ENCODE data around the gene MPO. TPM values are rescaled to one million over a fixed set of nuclear protein-coding genes. Genes with fewer than 3 reads are reported as not detected.

Gene MPO
- total RNA-seq, 1 donor from 2014 or later: not detected

DNA sequence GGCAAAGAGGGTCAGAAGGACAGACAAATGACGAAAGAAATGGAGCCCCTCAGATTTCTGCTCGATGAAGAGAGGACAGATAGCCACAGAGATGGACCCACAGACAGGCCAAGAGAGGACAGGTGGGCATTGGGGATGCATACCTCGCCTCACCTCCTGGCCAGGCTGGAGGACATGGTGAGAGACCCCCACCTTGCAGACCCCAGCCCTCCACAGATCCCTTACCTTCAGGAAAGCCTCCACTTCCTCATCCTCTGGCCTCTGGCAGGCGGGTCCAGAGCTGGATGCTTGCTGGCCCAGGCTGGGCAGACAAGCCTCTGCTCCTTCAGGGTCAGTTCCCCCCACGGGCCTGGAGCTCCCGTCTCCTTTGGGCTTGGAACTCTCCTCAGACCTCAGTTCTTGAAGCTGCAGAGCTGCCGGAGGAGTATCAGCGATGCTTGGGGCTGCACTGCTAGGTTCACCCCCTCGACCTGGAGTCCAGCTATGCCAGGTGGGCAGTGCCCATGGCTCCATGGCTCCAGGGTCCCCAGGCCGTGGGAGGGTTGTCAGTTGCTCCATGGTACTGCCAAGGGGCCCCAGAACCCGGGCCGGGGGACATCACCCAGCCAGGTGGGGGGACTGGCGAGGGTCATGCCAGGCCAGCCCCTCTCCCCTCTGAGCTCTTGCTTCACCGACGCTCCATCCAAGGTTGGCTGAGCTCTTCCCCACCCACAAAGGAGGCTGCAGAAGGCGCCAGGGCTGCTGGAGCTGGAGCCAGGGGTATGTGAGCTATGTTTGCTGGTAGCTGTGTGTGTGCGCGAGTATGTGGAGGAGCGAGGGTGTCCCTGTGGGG lies 46.8 kb upstream of the MPO start:
- no peaks in the 10 kb centered on the region for H3K36me3 Mint-ChIP-seq (ENCODE audit: low read depth)
- no peak overlapping the region for H3K4me3 Mint-ChIP-seq (ENCODE audit: unreplicated experiment)
- no peaks in the 10 kb centered on the region for H3K9me3 Mint-ChIP-seq (ENCODE audit: low read depth)
- DNase-seq (ENCODE audit: low spot score): no peak
- H3K4me1 Mint-ChIP-seq (ENCODE audit: low read depth): no peaks in the 10 kb centered on the region
- H3K27me3 Mint-ChIP-seq (ENCODE audit: low read depth): peaks cover 7% of the 10 kb centered on the region
- TF ChIP-seq, protein P1, sequence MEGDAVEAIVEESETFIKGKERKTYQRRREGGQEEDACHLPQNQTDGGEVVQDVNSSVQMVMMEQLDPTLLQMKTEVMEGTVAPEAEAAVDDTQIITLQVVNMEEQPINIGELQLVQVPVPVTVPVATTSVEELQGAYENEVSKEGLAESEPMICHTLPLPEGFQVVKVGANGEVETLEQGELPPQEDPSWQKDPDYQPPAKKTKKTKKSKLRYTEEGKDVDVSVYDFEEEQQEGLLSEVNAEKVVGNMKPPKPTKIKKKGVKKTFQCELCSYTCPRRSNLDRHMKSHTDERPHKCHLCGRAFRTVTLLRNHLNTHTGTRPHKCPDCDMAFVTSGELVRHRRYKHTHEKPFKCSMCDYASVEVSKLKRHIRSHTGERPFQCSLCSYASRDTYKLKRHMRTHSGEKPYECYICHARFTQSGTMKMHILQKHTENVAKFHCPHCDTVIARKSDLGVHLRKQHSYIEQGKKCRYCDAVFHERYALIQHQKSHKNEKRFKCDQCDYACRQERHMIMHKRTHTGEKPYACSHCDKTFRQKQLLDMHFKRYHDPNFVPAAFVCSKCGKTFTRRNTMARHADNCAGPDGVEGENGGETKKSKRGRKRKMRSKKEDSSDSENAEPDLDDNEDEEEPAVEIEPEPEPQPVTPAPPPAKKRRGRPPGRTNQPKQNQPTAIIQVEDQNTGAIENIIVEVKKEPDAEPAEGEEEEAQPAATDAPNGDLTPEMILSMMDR (IDR thresholded peaks at IDR 0.05): no peak
- no peak overlapping the region for H3K27ac Mint-ChIP-seq (ENCODE audit: unreplicated experiment)

DNA sequence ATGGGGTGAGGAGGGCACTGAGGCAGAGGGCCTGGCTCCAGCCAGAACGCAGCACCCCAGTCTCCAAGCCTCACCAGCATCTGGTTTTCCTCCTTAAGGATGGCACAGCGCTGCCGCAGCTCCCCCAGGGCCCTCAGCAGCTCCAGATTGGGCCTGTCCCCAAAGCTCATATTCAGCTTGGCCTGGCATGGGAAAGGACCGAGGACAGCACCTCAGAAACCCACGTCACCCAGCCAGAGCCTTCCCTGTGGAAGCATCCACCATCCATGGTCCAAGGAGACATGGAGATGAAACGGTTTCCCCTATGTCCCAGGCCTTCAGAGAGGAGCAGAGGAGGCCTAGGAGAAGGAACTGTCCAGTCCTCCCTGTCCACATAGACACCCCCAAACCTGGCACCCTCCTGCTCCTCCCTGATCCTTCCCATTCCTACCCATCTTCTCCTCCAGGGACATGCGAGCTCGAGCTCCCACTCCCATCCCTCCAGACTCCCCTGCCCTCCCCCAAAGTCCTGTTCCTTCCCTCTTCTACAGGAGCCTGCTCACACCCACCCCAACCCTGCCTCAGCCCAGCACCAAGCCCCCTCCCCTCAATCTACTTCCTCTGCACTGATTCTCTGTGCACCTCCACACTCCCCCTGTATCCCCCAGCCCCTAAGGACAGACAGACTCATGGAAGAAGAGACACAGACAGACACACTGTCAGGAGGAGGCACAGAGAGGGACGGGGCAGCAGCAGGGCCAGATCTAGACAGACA lies 46.1 kb upstream of the MPO start:
- no peak for DNase-seq (ENCODE audit: low spot score)
- no peaks in the 10 kb centered on the region for H3K4me1 Mint-ChIP-seq (ENCODE audit: low read depth)
- no peak overlapping the region for H3K27ac Mint-ChIP-seq (ENCODE audit: unreplicated experiment)
- H3K9me3 Mint-ChIP-seq (ENCODE audit: low read depth): no peaks in the 10 kb centered on the region
- TF ChIP-seq, protein P1 (IDR thresholded peaks at IDR 0.05): no peak
- peaks cover 8% of the 10 kb centered on the region for H3K27me3 Mint-ChIP-seq (ENCODE audit: low read depth)
- H3K4me3 Mint-ChIP-seq (ENCODE audit: unreplicated experiment): no peak overlapping the region
- no peaks in the 10 kb centered on the region for H3K36me3 Mint-ChIP-seq (ENCODE audit: low read depth)

DNA sequence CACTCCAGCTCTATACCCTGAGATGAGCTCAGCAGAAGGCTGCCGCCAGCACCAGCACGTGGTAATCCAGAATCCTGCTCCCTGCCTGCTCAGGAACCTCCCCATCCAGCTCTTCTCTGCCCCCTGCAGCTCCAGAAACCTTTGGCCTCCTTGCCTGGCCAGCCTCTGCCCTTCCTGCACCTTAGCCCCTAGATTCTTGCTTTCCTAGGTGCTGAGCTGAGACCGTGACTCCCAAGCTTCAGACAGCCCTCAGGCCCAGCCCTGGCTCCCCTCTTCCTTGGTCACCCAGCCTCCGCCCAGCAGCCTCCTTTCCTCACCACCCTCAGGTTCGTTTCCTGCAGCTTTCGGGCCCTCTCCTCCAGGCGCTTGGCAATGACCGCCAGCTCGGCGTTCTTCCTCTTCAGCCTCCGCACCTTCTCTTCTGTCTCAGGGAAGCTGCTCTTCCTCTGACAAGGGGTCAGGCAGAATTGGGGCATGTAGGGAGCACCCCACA lies 45.3 kb upstream of the MPO start:
- Mint-ChIP-seq H3K4me3 (ENCODE audit: unreplicated experiment) (no peak overlapping the region), H3K27me3 (ENCODE audit: low read depth) (peaks cover 10% of the 10 kb centered on the region), H3K27ac (ENCODE audit: unreplicated experiment) (no peak overlapping the region), H3K4me1 (ENCODE audit: low read depth) (no peaks in the 10 kb centered on the region), H3K9me3 (ENCODE audit: low read depth) (no peaks in the 10 kb centered on the region), H3K36me3 (ENCODE audit: low read depth) (no peaks in the 10 kb centered on the region)
- no peak for DNase-seq (ENCODE audit: low spot score)
- TF ChIP-seq, protein P1 (IDR thresholded peaks at IDR 0.05): no peak

DNA sequence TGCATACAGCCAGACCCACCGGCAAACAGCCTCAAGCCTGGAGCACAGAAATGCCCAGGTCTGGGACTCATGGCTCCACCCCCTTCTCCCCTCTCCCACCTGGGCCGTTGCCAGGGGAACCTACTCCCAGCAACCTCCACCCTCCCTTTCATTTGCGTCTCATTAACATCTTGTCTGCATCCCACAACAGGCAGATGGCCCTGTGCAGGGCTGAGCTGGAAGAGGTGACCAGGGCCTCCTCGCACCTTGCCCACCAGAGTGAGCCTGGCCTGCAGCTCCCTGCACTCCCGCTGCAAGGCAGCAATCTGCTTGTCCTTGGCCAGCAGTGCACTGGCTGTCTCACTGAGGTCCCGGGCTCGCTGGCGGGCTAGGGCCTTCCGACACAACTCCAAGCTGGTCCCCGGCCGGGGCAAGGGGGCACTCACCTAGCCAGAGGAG lies 44.6 kb upstream of the MPO start:
- TF ChIP-seq, protein P1 (IDR thresholded peaks at IDR 0.05): no peak
- no peak for DNase-seq (ENCODE audit: low spot score)
- H3K27me3 Mint-ChIP-seq (ENCODE audit: low read depth): peaks cover 10% of the 10 kb centered on the region

More for the DNA sequence above, 44.6 kb upstream of the MPO start:
- no peak overlapping the region for H3K27ac Mint-ChIP-seq (ENCODE audit: unreplicated experiment)
- no peaks in the 10 kb centered on the region for H3K4me1 Mint-ChIP-seq (ENCODE audit: low read depth)
- H3K9me3 Mint-ChIP-seq (ENCODE audit: low read depth): no peaks in the 10 kb centered on the region
- H3K36me3 Mint-ChIP-seq (ENCODE audit: low read depth): no peaks in the 10 kb centered on the region
- peak overlapping the region; percentile 23 for H3K4me3 Mint-ChIP-seq (ENCODE audit: unreplicated experiment)

Data from chondrocyte (in vitro differentiated cells).